HG02763 (cell line): ENCODE results near the gene OTOP2.
"Not testable (repeated sequence)": the region's sequence is repeated elsewhere in the genome, so short reads cannot be mapped to it uniquely, and the experiment has no call there.

Source experiments
- ATAC-seq: cut with Tn5 transposase; IDR thresholded peaks from one replicate; pipeline ENCODE4 v1.9.1; 2021; ENCODE audit warnings: mild to moderate bottlenecking, moderate library complexity; ENCODE audit not compliant: unreplicated experiment

OTOP2 gene

GRCh38 chr17:74901353-74902135, 22.5 kb upstream of the OTOP2 start:
- ATAC-seq: no peak

GRCh38 chr17:74903034-74903433, 21.0 kb upstream of the OTOP2 start:
- no peak for ATAC-seq

- no peak for ATAC-seq
Measured at GRCh38 chr17:74903671-74904070, 20.4 kb upstream of the OTOP2 start.

GRCh38 chr17:74904687-74905409, 19.2 kb upstream of the OTOP2 start:
- no peak for ATAC-seq

GRCh38 chr17:74906214-74906793, 17.8 kb upstream of the OTOP2 start:
- not testable (repeated sequence) for ATAC-seq

GRCh38 chr17:74907012-74907411, 17.1 kb upstream of the OTOP2 start:
- no peak for ATAC-seq

- not testable (repeated sequence) for ATAC-seq
Measured at GRCh38 chr17:74909097-74909496, 15.0 kb upstream of the OTOP2 start.

- not testable (repeated sequence) for ATAC-seq
Measured at GRCh38 chr17:74911423-74911822, 12.7 kb upstream of the OTOP2 start.

GRCh38 chr17:74916136-74916850, 7.8 kb upstream of the OTOP2 start:
- no peak for ATAC-seq

- no peak for ATAC-seq
Measured at GRCh38 chr17:74916851-74917199, 7.2 kb upstream of the OTOP2 start.

GRCh38 chr17:74917430-74917829, 6.6 kb upstream of the OTOP2 start:
- ATAC-seq: no peak

- no peak for ATAC-seq
Measured at GRCh38 chr17:74918906-74919305, 5.2 kb upstream of the OTOP2 start.

- ATAC-seq: no peak
Measured at GRCh38 chr17:74919440-74920305, 4.4 kb upstream of the OTOP2 start.

GRCh38 chr17:74920306-74920620, 3.8 kb upstream of the OTOP2 start:
- no peak for ATAC-seq

GRCh38 chr17:74920642-74921025, 3.4 kb upstream of the OTOP2 start:
- no peak for ATAC-seq

- no peak for ATAC-seq
Measured at GRCh38 chr17:74921026-74921681, 2.9 kb upstream of the OTOP2 start.

GRCh38 chr17:74921769-74922168, 2.3 kb upstream of the OTOP2 start:
- ATAC-seq: no peak

- ATAC-seq: no peak
Measured at GRCh38 chr17:74922172-74922571, 1.9 kb upstream of the OTOP2 start.

- no peak for ATAC-seq
Measured at GRCh38 chr17:74922694-74923537, 1.2 kb upstream of the OTOP2 start, which contains the start of gene USH1G. TSS of gene USH1G (minus strand) at chr17:74923255. CDS start at chr17:74923073, 182 bp downstream.
